HG02678 (cell line): ENCODE results near the gene TNFRSF6B.

ENCODE experiments used
- ATAC-seq: cut with Tn5 transposase; IDR thresholded peaks from one replicate; pipeline ENCODE4 v1.9.1; 2021; ENCODE audit warnings: mild to moderate bottlenecking, moderate library complexity; ENCODE audit not compliant: unreplicated experiment

Gene TNFRSF6B

DNA sequence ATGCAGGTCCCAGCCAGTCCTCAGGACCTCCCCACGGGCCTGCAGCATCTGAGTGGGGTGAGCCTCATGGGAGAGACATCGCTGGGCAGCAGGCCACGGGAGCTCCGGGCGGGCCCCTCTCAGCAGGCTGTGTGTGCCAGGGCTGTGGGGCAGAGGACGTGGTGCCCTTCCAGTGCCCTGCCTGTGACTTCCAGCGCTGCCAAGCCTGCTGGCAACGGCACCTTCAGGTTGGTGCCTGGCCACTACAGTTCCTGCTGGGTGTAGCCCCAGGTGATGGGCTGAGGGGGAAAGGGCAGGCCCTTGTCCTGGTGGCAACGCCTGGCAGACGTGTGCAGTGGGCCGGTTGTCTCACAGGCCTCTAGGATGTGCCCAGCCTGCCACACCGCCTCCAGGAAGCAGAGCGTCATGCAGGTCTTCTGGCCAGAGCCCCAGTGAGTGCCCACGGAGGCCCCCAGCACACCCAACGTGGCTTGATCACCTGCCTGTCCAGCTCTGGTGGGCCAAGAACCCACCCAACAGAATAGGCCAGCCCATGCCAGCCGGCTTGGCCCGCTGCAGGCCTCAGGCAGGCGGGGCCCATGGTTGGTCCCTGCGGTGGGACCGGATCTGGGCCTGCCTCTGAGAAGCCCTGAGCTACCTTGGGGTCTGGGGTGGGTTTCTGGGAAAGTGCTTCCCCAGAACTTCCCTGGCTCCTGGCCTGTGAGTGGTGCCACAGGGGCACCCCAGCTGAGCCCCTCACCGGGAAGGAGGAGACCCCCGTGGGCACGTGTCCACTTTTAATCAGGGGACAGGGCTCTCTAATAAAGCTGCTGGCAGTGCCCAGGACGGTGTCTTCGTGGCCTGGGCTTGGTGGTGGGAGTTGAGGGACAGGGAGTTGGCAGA lies 787 bp upstream of the TNFRSF6B start:
- no peak for ATAC-seq

- ATAC-seq, result no peak
These were observed 185 bp upstream of the TNFRSF6B start for GRCh38 chr20:63696306-63696627.

GRCh38 chr20:63697357-63697867 lies 960 bp downstream of the TNFRSF6B start:
- no peak for ATAC-seq

DNA sequence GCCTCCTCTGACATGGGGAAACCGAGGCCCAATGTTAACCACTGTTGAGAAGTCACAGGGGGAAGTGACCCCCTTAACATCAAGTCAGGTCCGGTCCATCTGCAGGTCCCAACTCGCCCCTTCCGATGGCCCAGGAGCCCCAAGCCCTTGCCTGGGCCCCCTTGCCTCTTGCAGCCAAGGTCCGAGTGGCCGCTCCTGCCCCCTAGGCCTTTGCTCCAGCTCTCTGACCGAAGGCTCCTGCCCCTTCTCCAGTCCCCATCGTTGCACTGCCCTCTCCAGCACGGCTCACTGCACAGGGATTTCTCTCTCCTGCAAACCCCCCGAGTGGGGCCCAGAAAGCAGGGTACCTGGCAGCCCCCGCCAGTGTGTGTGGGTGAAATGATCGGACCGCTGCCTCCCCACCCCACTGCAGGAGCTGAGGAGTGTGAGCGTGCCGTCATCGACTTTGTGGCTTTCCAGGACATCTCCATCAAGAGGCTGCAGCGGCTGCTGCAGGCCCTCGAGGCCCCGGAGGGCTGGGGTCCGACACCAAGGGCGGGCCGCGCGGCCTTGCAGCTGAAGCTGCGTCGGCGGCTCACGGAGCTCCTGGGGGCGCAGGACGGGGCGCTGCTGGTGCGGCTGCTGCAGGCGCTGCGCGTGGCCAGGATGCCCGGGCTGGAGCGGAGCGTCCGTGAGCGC lies 1.6 kb downstream of the TNFRSF6B start:
- no peak for ATAC-seq

GRCh38 chr20:63698739-63699465 lies 2.5 kb downstream of the TNFRSF6B start:
- no peak for ATAC-seq

- no peak for ATAC-seq
These were observed 3.2 kb downstream of the TNFRSF6B start for GRCh38 chr20:63699466-63700198.

DNA sequence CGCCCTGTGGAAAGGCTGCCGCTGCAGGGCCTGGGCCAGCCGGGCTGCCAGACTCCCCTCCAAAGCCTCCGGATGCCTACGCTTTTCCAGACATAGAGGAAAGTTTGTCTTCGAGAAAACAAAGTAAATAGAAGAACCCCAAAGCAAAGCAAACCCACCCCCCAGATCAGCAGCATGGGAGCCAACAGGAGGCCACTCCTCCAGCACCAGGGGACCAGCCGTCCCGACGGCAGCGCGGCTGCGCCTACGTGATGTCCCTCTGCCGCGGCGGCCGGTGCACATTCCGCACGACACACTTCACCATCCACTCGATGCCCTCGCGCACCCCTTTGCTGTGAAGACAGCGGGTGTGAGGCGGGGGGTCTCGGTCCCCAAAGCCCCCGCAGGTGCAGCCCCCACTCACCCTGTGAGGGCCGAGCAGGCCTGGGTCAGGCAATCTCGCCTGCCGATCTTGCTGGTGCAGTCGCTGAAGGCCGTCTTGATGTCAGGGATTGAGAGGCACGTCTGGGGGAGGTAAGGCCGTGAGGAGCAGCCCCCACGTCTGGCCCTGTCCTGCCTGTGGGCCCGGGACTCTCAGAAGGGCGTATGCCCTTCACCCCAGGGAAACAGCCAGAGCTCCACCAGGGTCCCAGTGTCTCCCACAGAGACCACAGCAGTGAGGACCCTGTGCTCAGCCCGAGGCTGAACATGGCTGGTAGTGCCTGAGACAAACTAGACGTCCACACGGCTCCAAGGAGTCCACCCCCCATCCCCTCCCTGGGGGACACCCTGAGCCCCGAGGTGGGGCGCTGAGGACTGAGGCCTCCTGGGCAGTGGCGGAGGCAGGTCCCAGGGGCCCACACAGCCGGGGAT lies 4.0 kb downstream of the TNFRSF6B start:
- no peak for ATAC-seq

- no peak for ATAC-seq
These were observed 4.5 kb downstream of the TNFRSF6B start for GRCh38 chr20:63701051-63701328.

DNA sequence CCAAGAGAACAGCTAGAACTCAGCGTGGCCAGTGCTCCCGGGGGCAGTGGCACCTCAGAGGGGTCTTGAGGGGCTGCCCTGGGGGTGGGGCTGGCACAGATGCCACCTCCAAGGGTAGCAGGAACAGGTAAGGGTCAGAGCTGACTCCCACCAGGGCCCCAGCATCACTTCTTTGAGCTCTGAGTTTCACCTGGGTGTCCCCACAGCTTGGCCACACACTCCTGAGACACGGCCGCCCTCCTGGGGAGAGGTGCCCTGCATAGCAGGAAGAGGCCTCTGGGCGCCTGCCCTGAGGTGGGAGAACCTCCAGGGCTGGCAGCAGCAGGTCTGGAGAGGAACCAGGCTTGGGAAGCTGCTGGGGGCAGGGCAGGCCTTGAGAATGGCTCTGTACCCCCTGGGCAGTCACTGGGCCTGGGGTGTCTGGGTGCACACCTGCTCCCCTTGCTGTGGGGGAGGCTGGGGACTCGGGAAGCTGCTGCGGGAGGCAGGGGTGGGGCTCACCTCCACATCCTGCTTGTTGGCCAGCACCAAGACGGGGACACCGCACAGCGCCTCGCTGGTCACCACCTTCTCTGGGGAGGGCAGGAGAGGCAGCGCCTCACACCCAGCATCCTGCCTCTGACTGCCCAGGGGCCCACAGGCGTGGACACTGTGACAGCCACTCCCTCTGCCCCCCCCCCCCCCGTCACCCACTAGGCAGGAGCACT lies 5.0 kb downstream of the TNFRSF6B start:
- ATAC-seq, result no peak

DNA sequence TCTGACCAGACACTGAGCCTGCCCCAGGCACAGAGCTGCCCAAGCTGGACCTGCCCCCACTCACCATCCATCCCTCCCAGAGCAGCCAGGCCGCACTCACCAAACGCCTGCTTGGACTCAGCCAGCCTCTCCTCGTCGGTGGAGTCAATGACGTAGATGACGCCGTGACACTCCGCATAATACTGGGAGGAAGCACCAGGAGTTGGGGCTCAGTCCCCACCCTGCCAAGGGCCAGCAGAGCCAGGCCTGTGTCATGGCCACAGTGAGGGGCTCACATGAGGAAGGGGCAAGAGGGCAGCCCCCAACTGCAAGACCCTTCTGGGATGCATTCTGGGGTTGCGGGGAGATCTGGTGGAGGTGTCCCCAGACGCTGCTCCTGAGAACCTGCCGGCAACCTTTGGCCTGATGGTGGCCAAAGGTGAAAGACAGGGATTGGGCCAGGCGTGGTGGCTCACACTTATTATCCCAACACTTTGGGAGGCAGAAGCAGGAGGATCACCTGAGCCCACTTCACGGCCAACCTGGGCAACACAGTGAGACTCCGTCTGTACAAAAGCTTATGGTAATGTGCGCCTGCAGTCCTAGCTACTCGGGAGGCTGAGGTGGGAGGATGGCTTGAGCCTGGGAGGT lies 5.7 kb downstream of the TNFRSF6B start:
- no peak for ATAC-seq

DNA sequence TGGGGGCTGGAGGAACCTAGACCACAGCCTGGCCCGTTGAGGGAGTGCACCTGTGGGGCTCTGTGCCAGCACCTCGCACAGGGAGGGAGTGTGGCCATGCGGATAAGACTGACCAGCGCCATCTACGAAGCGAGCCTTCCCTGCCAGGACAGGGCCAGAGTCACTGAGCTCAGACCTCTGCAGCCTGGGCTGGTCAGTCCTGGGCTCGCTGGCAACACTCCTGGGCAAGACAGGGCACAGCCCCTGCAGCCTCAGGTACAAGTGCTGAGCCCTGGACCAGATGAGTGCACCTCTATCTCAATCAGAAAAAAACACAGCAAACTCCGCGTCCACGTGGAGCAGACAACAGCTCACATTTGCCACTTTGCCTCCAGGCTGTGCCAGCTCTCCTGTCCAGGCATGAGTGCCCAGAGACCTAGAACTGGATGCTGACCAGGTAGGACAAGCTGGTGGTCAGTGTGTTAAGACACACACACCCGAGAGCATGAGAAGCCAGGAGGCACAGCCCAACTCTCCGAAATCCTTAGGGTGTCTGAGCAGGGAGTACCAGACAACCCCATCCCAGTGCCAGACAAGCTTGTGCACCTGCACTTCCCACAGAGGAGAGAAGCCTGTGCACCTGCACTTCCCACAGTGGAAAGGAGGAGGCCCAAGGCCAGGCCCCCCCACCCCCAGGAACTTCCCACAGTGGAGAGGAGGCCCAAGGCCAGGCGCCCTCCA lies 6.5 kb downstream of the TNFRSF6B start:
- ATAC-seq, result no peak

- ATAC-seq, result no peak
These were observed 7.1 kb downstream of the TNFRSF6B start for GRCh38 chr20:63703471-63703975.

DNA sequence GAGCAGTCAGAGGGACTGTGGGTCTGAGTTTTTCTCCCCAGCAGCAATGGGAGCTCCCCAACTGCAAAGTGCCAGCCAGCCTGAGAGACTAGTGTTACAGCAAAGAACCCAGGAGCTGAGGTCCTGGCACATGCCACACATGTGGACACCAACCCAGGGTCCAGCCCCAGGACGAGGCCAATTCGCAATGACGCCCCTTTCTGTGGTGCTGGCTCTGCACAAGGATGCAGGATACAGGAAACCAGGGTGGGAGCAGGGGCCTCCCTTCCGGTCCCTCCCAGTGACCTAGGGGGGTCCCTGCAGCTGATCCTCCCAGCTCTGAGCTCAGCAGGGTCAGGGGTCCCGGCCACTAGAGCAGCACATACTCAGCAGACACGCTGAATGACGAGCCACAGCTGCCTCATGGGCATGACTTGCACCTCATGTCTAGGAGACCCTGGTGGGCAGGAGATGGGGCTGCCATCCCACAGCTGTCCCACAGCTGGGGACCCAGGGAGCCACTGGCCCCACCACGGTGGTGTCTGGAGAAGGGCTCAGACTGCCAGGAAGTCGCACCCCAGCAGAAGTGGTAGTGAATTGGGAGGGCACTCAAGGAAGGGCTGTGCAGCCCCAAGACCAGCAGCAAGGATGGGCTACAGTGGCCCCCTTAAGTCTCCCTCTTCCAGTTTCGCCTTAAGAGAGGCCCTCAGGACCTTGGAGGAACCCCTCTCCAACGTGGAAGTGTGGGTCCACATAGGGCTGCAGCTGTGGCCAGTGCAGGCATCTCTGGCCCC lies 7.7 kb downstream of the TNFRSF6B start:
- no peak for ATAC-seq

- no peak for ATAC-seq
These were observed 8.3 kb downstream of the TNFRSF6B start for GRCh38 chr20:63704749-63705117.

DNA sequence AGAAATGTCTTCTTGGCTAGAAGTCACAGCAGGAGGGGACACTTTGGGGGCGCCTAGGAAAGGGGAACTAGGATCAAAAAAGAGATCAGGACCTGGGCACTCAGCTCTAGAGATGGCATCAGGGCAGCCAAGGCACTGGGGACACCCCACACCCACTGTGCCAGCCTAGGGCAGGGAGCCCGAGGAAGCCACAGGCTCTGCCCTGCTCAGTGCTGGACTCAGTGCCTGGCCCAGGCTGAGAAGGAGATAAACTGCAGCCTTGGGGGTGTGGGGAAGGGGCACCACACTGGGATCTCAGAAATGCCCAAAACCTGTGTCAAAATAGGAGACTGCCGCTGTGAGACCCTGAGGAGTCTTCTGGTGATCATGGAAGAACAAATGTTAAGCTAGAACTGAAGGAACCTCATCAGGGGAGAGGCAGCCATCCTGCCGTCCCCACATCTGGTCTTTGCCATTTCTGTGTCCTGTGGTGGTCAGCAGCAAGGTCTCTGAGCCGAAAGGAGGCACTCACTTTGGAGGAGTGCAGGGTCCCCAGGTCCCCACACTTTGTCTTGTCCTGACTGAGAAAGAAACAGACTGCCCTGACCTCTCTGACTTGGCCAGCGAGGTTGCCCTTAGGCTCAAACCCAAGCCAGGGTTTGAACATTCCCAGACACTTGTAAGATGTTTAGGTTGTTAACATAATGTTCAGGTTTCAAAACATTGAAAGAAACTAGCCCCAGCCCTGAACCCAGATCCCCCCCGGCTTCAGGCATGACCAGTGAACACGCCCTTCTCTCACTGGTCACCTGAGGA lies 9.0 kb downstream of the TNFRSF6B start:
- no peak for ATAC-seq

- ATAC-seq, result no peak
These were observed 9.7 kb downstream of the TNFRSF6B start for GRCh38 chr20:63706027-63706695.
